ENCODE data around the gene ZNF695. TPM values are rescaled to one million over a fixed set of nuclear protein-coding genes. Genes with fewer than 3 reads are reported as not detected.

The ZNF695 gene
- total RNA-seq, 1 experiment from 2014 or later, result 14.7 TPM

DNA sequence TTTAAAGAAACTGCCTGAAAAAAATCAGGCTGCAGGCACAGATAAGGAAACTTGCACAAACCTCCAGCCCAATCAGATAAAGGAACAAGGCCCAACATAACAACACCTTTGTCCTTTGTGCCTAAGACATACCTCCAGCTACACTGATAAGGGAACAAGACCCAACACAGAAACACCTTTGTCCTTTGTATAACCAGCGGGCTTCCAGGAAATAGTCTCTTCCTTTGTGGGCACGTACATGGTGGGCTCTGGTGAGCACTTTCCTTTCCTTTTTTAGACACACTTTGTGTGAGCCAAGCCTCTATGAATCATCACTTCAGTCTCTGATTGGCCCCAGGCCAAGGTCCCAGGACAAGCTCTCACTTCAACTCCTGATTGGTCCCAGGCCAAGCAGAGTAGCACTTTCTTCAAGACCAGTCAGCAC is 47.1 kb upstream of the ZNF695 start:
- Histone ChIP-seq H3K9me3 (ENCODE audit: low read length) (peaks cover 73% of the 10 kb centered on the region), H3K4me1 (ENCODE audit: insufficient read depth, low read length) (no peaks in the 10 kb centered on the region), H3K9ac (ENCODE audit: low read length) (no peak overlapping the region), H3K36me3 (ENCODE audit: low read depth, low read length) (peaks cover 59% of the 10 kb centered on the region), H3K9me2 (replicated peaks; ENCODE audit: low read length) (no peaks in the 10 kb centered on the region), H2AFZ (ENCODE audit: low read length) (no peak overlapping the region), H4K20me1 (ENCODE audit: low read length) (no peaks in the 10 kb centered on the region), H3K27me3 (ENCODE audit: low read length) (no peaks in the 10 kb centered on the region), H3F3A (ENCODE audit: low read length, unreplicated experiment) (no peaks in the 10 kb centered on the region), H3K79me2 (ENCODE audit: low read length) (peaks cover 61% of the 10 kb centered on the region), H3K4me3 (ENCODE audit: low read length) (no peak overlapping the region), H3K4me2 (ENCODE audit: low read length) (no peak overlapping the region), H3K27ac (ENCODE audit: low read length) (no peak overlapping the region)
- DNase-seq, result no peak
- CTCF ChIA-PET, result no interaction called here
- POLR2A ChIA-PET (ENCODE audit: unreplicated experiment), result no interaction called here
- intact Hi-C loops (cut with micrococcal nuclease), result no loop called here
- ATAC-seq, result no peak
- BruUV-seq (replicated peaks), result no TSS peak
- TF ChIP-seq EZH2 (IDR thresholded peaks at IDR 0.05; ENCODE audit: low read length, unreplicated experiment) (no peak), EZH2phosphoT487 (IDR thresholded peaks at IDR 0.05; ENCODE audit: borderline replicate concordance, low read length) (no peak)
- TF ChIP-seq, protein P1, sequence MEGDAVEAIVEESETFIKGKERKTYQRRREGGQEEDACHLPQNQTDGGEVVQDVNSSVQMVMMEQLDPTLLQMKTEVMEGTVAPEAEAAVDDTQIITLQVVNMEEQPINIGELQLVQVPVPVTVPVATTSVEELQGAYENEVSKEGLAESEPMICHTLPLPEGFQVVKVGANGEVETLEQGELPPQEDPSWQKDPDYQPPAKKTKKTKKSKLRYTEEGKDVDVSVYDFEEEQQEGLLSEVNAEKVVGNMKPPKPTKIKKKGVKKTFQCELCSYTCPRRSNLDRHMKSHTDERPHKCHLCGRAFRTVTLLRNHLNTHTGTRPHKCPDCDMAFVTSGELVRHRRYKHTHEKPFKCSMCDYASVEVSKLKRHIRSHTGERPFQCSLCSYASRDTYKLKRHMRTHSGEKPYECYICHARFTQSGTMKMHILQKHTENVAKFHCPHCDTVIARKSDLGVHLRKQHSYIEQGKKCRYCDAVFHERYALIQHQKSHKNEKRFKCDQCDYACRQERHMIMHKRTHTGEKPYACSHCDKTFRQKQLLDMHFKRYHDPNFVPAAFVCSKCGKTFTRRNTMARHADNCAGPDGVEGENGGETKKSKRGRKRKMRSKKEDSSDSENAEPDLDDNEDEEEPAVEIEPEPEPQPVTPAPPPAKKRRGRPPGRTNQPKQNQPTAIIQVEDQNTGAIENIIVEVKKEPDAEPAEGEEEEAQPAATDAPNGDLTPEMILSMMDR (conservative IDR thresholded peaks at IDR 0.05; ENCODE audit: low read depth, low read length), result no peak

- TF ChIP-seq, protein P1 (conservative IDR thresholded peaks at IDR 0.05; ENCODE audit: low read depth, low read length), result no peak
- TF ChIP-seq EZH2 (IDR thresholded peaks at IDR 0.05; ENCODE audit: low read length, unreplicated experiment) (no peak), EZH2phosphoT487 (IDR thresholded peaks at IDR 0.05; ENCODE audit: borderline replicate concordance, low read length) (no peak)
- BruUV-seq (replicated peaks), result no TSS peak
- peaks cover 5% of the 10 kb centered on the region; the same call in 1 of the 2 replicates for H3K79me2 ChIP-seq (ENCODE audit: low read length)
- H3K36me3 ChIP-seq (ENCODE audit: low read depth, low read length), result peaks cover 66% of the 10 kb centered on the region
- H3F3A ChIP-seq (ENCODE audit: low read length, unreplicated experiment), result no peaks in the 10 kb centered on the region
- ChIA-PET POLR2A (ENCODE audit: unreplicated experiment) (no interaction called here), CTCF (no interaction called here)
- H3K9me3 ChIP-seq (ENCODE audit: low read length), result peaks cover 73% of the 10 kb centered on the region
- H3K27ac ChIP-seq (ENCODE audit: low read length), result no peak overlapping the region
- no peaks in the 10 kb centered on the region for H3K4me1 ChIP-seq (ENCODE audit: insufficient read depth, low read length)
- H3K4me2 ChIP-seq (ENCODE audit: low read length), result no peak overlapping the region
- H3K4me3 ChIP-seq (ENCODE audit: low read length), result no peak overlapping the region; the same call in 1 of the 2 replicates
- intact Hi-C loops (cut with micrococcal nuclease), result no loop called here
- H3K9me2 ChIP-seq (replicated peaks; ENCODE audit: low read length), result no peaks in the 10 kb centered on the region
- no peaks in the 10 kb centered on the region for H3K27me3 ChIP-seq (ENCODE audit: low read length)
- ATAC-seq (no peak), DNase-seq (no peak)
- H2AFZ ChIP-seq (ENCODE audit: low read length), result no peak overlapping the region
- no peaks in the 10 kb centered on the region for H4K20me1 ChIP-seq (ENCODE audit: low read length)
- no peak overlapping the region for H3K9ac ChIP-seq (ENCODE audit: low read length)
These were observed 39.8 kb upstream of the ZNF695 start for GRCh38 chr1:247047702-247048101.

DNA sequence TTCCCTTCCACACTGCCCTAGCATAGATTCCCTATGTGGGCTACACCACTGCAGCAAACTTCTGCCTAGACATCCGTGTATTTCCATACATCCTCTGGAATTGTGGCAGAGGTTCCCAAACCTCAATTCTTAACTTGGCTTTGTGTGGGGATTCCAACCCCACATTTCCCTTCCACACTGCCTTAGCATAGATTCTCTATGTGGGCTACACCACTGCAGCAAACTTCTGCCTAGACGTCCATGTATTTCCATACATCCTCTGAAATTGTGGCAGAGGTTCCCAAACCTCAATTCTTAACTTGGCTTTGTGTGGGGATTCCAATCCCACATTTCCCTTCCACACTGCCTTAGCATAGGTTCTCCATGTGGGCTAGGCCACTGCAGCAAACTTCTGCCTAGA is 39.4 kb upstream of the ZNF695 start:
- Histone ChIP-seq H3K36me3 (ENCODE audit: low read depth, low read length) (peaks cover 65% of the 10 kb centered on the region), H3K27me3 (ENCODE audit: low read length) (no peaks in the 10 kb centered on the region), H3K4me2 (ENCODE audit: low read length) (no peak overlapping the region), H3K27ac (ENCODE audit: low read length) (no peak overlapping the region), H3K4me1 (ENCODE audit: insufficient read depth, low read length) (no peaks in the 10 kb centered on the region), H4K20me1 (ENCODE audit: low read length) (no peaks in the 10 kb centered on the region), H3K9ac (ENCODE audit: low read length) (no peak overlapping the region), H3K79me2 (ENCODE audit: low read length) (peaks cover 6% of the 10 kb centered on the region; the same call in 1 of the 2 replicates), H3F3A (ENCODE audit: low read length, unreplicated experiment) (no peaks in the 10 kb centered on the region), H3K9me2 (replicated peaks; ENCODE audit: low read length) (no peaks in the 10 kb centered on the region), H3K4me3 (ENCODE audit: low read length) (no peak overlapping the region; the same call in 1 of the 2 replicates), H3K9me3 (ENCODE audit: low read length) (peaks cover 75% of the 10 kb centered on the region), H2AFZ (ENCODE audit: low read length) (no peak overlapping the region)
- no peak for TF ChIP-seq EZH2 (IDR thresholded peaks at IDR 0.05; ENCODE audit: low read length, unreplicated experiment)
- no peak for TF ChIP-seq EZH2phosphoT487 (IDR thresholded peaks at IDR 0.05; ENCODE audit: borderline replicate concordance, low read length)
- TF ChIP-seq, protein P1 (conservative IDR thresholded peaks at IDR 0.05; ENCODE audit: low read depth, low read length), result no peak
- ATAC-seq (no peak), DNase-seq (no peak)
- no TSS peak for BruUV-seq (replicated peaks)
- ChIA-PET POLR2A (ENCODE audit: unreplicated experiment) (no interaction called here), CTCF (no interaction called here)
- intact Hi-C loops (cut with micrococcal nuclease), result no loop called here

Data from PC-3 (cell line).